HG02763 (cell line): ENCODE results near the gene MRPS23.

Experiments used
- ATAC-seq: cut with Tn5 transposase; IDR thresholded peaks from one replicate; pipeline ENCODE4 v1.9.1; 2021; ENCODE audit warnings: mild to moderate bottlenecking, moderate library complexity; ENCODE audit not compliant: unreplicated experiment

Gene MRPS23

DNA sequence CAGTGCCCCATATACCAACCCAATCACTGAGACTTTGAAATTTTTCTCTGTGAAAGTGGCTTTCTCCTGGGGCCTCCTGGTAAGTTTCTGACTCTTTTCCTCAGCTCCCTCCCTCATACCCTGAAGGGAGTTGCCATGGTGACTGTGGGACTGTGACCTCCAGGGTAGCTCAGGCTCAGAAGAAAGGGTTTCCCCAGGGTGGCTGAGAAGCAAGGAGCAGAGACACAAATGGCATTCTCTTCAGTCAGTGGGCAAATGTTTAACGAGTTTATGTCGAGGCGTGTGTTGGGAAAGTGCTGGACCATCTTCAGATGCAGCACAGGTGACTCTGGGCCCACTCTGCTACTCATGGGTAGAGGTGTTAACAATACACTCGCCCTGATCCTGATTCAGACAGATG lies 46.8 kb downstream of the MRPS23 start:
- no peak for ATAC-seq

DNA sequence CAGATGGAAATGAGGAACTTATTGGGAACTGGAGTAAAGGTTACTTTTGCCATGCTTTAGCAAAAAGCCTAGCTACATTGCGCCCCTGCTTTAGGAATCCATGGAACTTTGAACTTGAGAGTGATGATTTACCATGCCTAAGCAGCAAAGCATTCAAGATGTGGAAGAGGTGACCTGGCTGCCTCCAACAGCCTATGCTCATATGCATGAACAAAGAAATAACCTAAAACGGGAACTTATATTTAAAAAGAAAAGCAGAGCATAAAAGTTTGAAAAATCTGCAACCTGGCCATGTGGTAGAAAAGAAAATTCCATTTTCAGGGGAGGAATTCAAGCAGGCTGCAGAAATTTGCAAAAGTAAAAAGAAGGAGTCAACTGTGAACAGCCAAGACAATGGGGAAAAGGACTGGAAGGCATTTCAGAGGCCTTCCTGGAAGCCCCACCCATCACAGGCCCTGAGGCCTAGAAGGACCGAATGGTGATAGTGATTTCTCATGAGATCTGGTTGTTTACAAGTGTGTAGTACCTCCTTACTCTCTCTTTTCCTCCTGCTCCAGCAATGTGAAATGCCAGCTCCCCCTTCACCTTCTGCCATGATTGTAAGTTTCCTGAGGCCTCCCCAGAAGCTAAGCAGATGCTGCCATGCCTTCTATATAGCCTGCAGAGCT lies 48.7 kb downstream of the MRPS23 start:
- no peak for ATAC-seq

DNA sequence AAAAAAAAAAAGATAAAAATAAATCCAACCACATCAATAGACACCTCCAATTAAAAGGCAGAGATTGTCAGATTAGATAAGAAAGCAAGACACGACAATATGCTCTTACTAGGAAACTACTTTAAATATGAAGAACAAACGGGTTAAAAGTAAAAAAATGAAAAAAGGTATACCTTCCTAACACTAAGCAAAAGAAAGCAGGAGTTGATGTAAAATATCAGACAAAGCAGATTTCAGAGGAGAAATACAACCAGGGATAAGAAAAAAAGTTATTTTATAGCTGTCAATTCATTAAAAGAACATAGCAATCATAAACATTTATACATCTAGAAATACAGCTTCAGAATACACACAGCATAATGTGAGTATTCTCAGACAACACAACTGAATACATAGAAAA lies 55.0 kb downstream of the MRPS23 start:
- ATAC-seq: no peak

DNA sequence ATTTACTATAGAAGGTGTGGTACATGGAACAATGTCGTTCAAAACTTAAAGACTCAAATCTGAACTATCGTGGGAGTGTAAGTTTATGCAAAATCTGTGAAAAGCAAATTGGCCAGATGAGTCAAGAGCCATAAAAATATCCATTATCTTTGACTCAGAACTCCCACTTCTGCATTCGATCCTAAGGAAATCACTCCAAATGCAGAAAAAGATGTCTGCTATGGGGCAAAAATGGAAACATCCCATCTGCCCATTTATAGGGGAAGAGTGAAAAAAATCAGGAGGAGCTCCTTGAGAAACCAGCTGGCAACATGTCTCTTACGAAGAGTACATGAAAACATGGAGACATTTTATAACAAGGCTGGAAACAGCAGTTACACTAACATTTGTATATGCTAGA lies 61.1 kb downstream of the MRPS23 start:
- ATAC-seq: no peak

DNA sequence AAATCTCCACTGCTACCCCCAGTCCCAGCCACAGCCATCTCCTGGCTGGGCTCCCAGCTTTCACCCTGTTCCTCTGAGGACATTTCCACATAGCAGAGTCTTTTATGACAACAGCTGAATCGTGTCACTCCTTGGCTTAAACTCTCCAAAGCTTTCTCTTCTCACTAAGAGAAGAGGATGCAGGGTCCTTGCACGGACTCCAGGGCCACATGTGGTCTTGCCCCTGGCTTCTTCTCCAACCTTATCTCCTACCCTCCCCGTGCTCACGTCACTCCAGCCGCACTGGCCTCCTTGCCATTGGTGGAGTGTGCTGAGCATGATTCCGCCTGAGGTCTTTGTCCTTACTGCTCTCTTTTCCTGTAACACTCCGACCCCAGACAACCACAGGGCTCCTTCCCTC lies 64.8 kb downstream of the MRPS23 start:
- no peak for ATAC-seq
